Activated naive CD4-positive, alpha-beta T cell treated with anti-CD3 and anti-CD28 coated beads for 36 hours (primary cell): Measurements from ENCODE around the gene ABCA7. TPM values are rescaled to one million over a fixed set of nuclear protein-coding genes. Genes with fewer than 3 reads are reported as not detected.
"Not testable (repeated sequence)": the region's sequence is repeated elsewhere in the genome, so short reads cannot be mapped to it uniquely, and the experiment has no call there.

Source experiments
- CTCF ChIA-PET: fragments of 350-600 bp; sonication (Branson Sonifier 250); formaldehyde crosslinking; loops from one replicate; lab custom pipeline; 2021; ENCODE audit warnings: antibody characterized with exemption; lab: Charles Lee
- DNase-seq: peaks from one replicate; pipeline ENCODE4 v3.0.0-alpha.2; 2020
- H3K27ac Mint-ChIP-seq: one replicate; pipeline ENCODE4 v1.8.0; 2021; ENCODE audit warnings: mild to moderate bottlenecking, mixed read lengths
- H3K27me3 Mint-ChIP-seq: one replicate; pipeline ENCODE4 v1.8.0; 2021; ENCODE audit warnings: low read depth, mixed read lengths
- H3K36me3 Mint-ChIP-seq: one replicate; pipeline ENCODE4 v1.8.0; 2021; ENCODE audit warnings: low read depth, mixed read lengths
- H3K4me1 Mint-ChIP-seq: one replicate; pipeline ENCODE4 v1.8.0; 2021; ENCODE audit warnings: low read depth, mixed read lengths
- H3K4me3 Mint-ChIP-seq: one replicate; pipeline ENCODE4 v1.8.0; 2021; ENCODE audit warnings: mild to moderate bottlenecking, moderate library complexity, mixed read lengths
- H3K9me3 Mint-ChIP-seq: one replicate; pipeline ENCODE4 v1.8.0; 2021; ENCODE audit warnings: mixed read lengths
- intact Hi-C: fragments of 100-400 bp; cut with micrococcal nuclease; formaldehyde crosslinking; loops from one replicate; pipeline ENCODE4 v1.15.1; 2023
- total RNA-seq, 2 experiments: library from RNA; stranded (reverse); gene quantifications; one replicate each; pipeline ENCODE4 v1.2.3, GENCODE V29; 2021

The ABCA7 gene
- total RNA-seq, 2 experiments from 2014 or later = 24.4 to 30.1 TPM

DNA sequence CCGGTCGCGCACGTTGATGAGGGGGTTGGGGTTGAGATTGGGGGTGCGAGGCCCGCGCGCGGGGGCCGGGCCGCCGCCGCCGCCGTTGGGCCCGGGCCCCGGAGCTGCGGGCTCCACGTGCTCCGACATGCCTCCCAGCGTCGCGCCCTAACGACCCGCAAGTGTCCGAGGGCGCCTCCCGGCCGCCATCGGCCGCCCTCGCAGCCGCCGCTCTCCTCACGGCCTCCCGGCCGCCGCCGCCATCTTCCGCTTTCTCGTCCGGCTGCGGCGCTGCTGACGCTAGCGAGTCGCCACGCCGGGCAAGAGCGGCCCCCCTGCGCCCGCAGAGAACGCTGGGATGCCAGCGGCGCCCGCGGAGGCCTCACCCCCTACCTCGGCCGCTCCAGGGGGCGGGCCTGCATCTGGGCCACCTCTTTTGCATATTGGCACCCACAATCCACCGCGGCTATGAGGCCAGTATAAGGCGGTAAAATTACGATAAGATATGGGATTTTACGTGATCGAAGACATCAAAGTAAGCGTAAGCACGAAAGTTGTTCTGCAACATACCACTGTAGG is 19.0 kb upstream of the ABCA7 start, which contains the start of gene TMEM259:
TMEM259 (minus strand) TSS at position 256 of the 558 bp plus-strand sequence; CDS start at position 129, 127 bp downstream.
- H3K4me3 Mint-ChIP-seq = peak within 1 kb of the TSS; percentile 95
- H3K27me3 Mint-ChIP-seq = no peaks in the 10 kb centered on the region
- intact Hi-C loops = loop anchor here (1.0 to 10.0 kb wide), 12 partner anchors 19 to 384 kb away; partner anchors contain the start of genes ABCA7, ATP5F1D, DAZAP1 and GAMT
- H3K36me3 Mint-ChIP-seq = peaks cover 3% of the 10 kb centered on the region
- peak; percentile 98 for DNase-seq
- peaks cover 41% of the 10 kb centered on the region for H3K4me1 Mint-ChIP-seq
- H3K9me3 Mint-ChIP-seq = no peaks in the 10 kb centered on the region
- H3K27ac Mint-ChIP-seq = peak within 1 kb of the TSS; percentile 98
- CTCF ChIA-PET = interaction anchor here (0.9 to 1.0 kb wide), 3 partner anchors 22 to 224 kb away, joined by 3 read pairs; no protein-coding TSS in a partner anchor

DNA sequence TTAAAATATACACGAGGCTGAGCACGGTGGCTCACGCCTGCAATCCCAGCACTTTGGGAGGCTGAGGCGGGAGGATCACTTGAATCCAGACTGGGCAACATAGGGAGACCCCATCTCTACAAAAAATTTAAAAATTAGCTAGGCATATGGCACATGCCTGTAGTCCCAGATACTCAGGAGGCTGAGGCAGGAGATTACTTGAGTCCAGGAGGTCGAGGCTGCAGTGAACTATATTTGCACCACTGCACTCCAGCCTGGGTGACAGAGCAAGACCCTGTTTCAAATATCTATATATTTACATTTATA is 16.1 kb upstream of the ABCA7 start:
- H3K4me3 Mint-ChIP-seq, H3K9me3 Mint-ChIP-seq, CTCF ChIA-PET, DNase-seq, H3K36me3 Mint-ChIP-seq, H3K27me3 Mint-ChIP-seq, H3K27ac Mint-ChIP-seq: not testable (repeated sequence)
- intact Hi-C loops = loop anchor here (5.0 to 10.0 kb wide), 3 partner anchors 168 to 381 kb away; partner anchors contain the start of genes DAZAP1, GAMT and RNF126
- H3K4me1 Mint-ChIP-seq = peaks cover 18% of the 10 kb centered on the region

DNA sequence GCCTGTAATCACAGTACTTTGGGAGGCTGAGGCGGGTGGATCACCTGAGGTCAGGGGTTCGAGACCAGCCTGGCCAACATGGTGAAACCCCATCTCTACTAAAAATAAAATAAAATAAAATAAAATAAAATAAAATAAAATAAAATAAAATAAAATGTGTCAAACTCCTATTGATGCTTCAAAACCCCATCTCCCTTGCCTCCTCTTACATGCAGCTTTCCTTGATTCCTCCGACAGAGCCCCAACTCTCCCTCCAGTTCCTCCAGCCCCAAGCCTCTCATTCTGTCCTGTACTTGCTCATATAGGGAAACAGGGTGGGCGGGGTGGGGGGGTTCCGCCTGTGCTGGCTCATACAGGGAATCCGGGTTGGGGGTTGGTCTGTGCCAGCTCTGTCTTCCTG is 14.8 kb upstream of the ABCA7 start:
- Mint-ChIP-seq H3K4me1 (peaks cover 15% of the 10 kb centered on the region), H3K4me3 (peak overlapping the region; percentile 36)
- H3K27me3 Mint-ChIP-seq, CTCF ChIA-PET, H3K36me3 Mint-ChIP-seq, H3K27ac Mint-ChIP-seq, H3K9me3 Mint-ChIP-seq, DNase-seq: not testable (repeated sequence)
- intact Hi-C loops = loop anchor here (10.0 kb wide), 1 partner anchor 380 kb away; the partner anchor contains the start of genes DAZAP1 and GAMT

DNA sequence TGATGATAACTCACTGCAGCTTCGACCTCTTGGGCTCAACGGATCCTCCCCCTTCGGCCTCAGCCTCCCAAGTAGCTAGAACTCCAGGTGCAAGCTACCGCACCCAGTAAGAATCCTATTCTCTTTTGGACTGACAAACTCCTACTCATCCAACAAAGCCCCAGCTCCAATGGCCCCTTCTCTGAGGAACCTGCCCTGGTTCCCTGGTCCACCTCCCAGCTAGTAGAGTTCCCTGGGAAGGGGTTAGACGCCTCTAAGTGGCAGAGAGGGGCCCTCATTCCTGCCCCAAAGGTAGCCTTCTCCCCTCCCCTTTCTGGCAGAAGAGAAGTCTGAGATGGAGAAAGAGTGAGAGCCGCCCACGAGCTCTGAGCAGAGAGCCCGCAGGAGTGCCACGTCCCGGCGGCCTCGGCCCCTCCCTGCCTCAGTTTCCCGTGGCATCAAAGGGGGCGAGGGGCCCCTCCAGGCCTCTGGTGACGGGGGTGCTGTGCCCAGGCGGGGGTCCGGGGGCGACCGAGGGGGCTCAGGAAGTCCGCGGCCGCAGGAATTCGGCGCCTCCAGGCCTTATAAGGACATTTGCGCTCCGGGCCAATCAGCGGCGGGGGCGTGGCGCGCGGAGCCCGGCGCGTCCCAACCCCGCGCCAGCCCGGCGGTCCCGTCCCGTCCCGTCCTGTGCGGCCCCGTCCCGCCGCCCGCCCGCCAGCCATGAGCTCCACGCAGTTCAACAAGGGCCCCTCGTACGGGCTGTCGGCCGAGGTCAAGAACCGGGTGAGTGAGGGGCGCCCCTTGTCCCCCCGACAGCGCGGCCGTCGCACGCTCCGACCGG is 13.7 kb upstream of the ABCA7 start, which contains the start of gene CNN2:
CNN2 (plus strand) TSS at position 649 of the 823 bp plus-strand sequence; CDS start at position 703, 54 bp downstream.
- peak; percentile 76 for DNase-seq
- Mint-ChIP-seq H3K4me1 (peaks cover 23% of the 10 kb centered on the region), H3K4me3 (peak within 1 kb of the TSS; percentile 89), H3K36me3 (peaks cover 6% of the 10 kb centered on the region), H3K9me3 (no peaks in the 10 kb centered on the region), H3K27ac (peak within 1 kb of the TSS; percentile 89), H3K27me3 (no peaks in the 10 kb centered on the region)
- CTCF ChIA-PET = interaction anchor here (1.4 kb wide), 1 partner anchor 218 kb away, joined by 3 read pairs; no protein-coding TSS in a partner anchor
- intact Hi-C loops = loop anchor here (1.0 to 10.0 kb wide), 2 partner anchors 14 to 379 kb away; partner anchors contain the start of genes ABCA7, DAZAP1 and GAMT

DNA sequence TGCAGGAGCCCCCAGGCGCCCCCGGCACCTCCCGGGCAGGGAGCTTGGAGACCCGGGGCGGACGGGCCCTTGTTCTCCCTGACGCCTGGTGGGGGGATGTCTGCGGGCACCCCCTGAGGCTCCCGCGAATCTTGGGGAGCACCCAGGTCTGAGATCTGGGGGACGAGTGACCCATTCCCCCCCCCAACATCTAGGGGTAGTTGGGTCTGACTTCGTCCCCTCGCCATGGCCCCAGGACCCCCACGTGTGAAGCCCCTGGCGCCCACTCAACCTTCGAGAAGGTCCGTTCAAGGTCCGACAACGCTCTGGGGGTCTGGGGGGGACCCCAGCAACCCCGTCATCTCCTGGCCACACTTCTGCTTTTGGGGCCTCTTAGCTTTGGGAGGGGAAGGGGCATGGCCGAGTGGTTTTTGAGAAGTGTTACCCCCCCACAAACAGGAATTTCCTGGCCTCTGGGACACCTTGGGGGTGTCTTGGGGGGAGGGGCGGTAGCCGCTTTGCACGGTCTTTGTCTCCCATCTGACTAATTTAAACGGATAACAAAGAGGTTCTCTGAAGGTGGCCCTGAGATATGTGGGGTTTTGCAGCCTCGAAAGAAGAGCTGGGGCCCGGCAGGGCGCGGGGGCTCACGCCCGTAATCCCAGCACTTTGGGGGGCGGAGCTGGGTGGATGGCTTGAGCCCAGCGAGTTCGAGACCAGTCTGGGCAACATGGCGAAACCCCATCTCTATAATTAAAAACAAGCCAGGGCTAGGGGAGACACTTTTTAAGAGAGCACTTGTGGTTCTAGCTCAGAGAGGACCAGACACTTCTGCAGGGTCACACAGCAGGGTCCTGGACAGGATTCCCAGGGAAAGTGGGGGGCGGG is 12.9 kb upstream of the ABCA7 start:
- peaks cover 20% of the 10 kb centered on the region for H3K4me1 Mint-ChIP-seq
- peaks cover 6% of the 10 kb centered on the region for H3K36me3 Mint-ChIP-seq
- intact Hi-C loops = loop anchor here (1.0 to 10.0 kb wide), 2 partner anchors 13 to 378 kb away; partner anchors contain the start of genes ABCA7, DAZAP1 and GAMT
- no peaks in the 10 kb centered on the region for H3K9me3 Mint-ChIP-seq
- H3K4me3 Mint-ChIP-seq = peak overlapping the region; percentile 89
- DNase-seq = peak; percentile 47
- CTCF ChIA-PET = interaction anchor here (0.7 to 1.4 kb wide), 2 partner anchors 72 to 217 kb away, joined by 3 to 4 read pairs; no protein-coding TSS in a partner anchor
- peak overlapping the region; percentile 87 for H3K27ac Mint-ChIP-seq
- H3K27me3 Mint-ChIP-seq = no peaks in the 10 kb centered on the region

DNA sequence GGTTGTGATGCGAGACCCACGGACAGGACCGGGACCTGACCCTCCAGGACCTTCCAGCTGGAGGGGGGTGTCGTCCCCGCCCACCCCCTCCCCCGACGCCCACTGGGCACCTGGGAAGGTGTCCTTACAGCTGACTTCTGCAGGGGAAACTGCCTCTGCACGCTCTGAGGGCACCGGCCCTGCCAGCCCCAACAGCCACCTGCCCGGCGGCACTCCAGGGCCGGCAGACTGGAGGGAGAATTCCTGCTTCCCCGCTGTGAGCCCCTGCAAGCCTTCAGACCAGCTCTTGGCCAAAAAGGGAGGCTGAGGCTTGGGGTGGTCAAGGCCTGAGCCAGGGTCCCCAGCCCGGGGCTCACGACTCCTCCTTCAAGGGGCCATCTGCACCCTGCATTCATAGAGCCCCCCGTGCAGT is 12.3 kb upstream of the ABCA7 start:
- intact Hi-C loops = loop anchor here (10.0 kb wide), 1 partner anchor 377 kb away; the partner anchor contains the start of genes DAZAP1 and GAMT
- Mint-ChIP-seq H3K27ac (peak overlapping the region; percentile 76), H3K4me3 (peak overlapping the region; percentile 89), H3K4me1 (peaks cover 20% of the 10 kb centered on the region), H3K36me3 (peaks cover 13% of the 10 kb centered on the region), H3K27me3 (no peaks in the 10 kb centered on the region), H3K9me3 (no peaks in the 10 kb centered on the region)
- no peak for DNase-seq
- CTCF ChIA-PET = interaction anchor here (0.6 kb wide), 1 partner anchor 956 kb away, joined by 6 read pairs; no protein-coding TSS in a partner anchor

DNA sequence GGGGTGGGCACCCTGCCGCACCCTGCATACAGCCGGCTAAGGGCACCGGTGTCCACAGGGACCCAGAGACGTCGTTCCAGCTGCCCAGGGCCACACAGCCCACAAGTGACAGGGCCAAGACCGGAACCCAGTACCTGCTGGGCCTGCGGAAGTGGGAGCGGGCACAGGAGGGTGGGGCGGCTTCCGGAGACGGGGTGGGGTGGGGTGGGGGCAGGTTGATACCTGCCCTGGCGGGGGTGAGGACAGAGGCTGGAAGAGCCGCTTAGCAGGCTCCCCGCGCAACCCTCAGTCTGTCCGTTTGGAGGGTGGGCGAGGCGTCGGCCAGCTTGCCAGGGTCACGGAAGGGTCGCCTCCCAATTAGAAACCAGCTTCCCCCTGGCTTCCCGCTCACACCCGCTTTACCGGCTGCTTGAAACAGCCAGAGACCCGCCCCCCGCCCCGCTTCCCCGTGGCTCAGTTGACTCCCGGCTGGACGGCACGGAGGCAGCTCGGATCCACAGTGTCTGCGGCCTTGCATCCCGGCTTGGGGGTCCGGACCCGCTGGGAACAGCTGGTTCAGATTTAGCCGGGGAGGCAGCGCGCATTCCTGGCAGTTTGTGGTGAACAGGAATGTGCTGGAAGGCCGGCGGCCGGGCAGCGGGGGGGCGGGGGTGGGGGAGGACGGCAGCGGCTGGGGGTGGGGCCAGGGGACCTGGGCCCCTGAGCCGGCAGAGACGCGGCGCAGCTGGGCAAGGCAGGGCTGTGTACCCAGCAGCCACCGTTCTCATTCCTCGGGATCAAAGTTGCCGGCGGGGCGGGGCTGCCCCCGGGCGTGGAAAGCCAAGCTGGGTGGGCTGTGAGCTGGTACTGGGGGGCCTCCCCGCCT is 11.6 kb upstream of the ABCA7 start:
- CTCF ChIA-PET = interaction anchor here (0.6 to 1.1 kb wide), 6 partner anchors 37 to 956 kb away, joined by 3 to 6 read pairs (median 3); no protein-coding TSS in a partner anchor
- Mint-ChIP-seq H3K27ac (peak overlapping the region; percentile 76), H3K9me3 (no peaks in the 10 kb centered on the region), H3K4me3 (peak overlapping the region; percentile 89), H3K4me1 (peaks cover 24% of the 10 kb centered on the region), H3K36me3 (peaks cover 18% of the 10 kb centered on the region), H3K27me3 (no peaks in the 10 kb centered on the region)
- intact Hi-C loops = loop anchor here (10.0 kb wide), 1 partner anchor 377 kb away; the partner anchor contains the start of genes DAZAP1 and GAMT
- DNase-seq = peak; percentile 69

DNA sequence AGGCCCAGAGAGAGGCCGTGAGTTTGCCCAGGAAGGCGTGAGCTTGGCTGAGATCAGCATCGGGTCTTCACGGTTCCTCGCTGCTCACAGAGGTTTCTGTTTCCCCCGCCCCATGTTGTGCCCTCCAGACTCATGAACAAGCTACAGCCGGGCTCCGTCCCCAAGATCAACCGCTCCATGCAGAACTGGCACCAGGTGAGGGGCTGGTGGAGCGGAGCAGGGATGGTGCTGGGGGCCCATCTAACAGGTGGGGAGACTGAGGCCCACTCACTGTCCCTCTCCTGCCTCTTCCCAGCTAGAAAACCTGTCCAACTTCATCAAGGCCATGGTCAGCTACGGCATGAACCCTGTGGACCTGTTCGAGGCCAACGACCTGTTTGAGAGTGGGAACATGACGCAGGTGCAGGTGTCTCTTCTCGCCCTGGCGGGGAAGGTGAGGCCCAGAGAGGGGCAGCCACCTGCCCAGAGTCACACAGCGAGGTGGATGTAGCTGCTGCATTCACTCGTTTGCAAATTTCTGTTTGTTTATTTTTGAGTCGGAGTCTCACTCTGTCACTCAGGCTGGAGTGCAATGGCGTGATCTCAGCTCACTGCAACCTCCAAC is 7.5 kb upstream of the ABCA7 start:
- no peak overlapping the region for H3K4me3 Mint-ChIP-seq
- H3K4me1 Mint-ChIP-seq = peaks cover 28% of the 10 kb centered on the region
- no peaks in the 10 kb centered on the region for H3K9me3 Mint-ChIP-seq
- DNase-seq = no peak
- no peaks in the 10 kb centered on the region for H3K27me3 Mint-ChIP-seq
- no peak overlapping the region for H3K27ac Mint-ChIP-seq
- intact Hi-C loops = no loop called here
- peaks cover 35% of the 10 kb centered on the region for H3K36me3 Mint-ChIP-seq
- CTCF ChIA-PET = interaction anchor here (0.5 to 0.7 kb wide), 2 partner anchors 140 to 249 kb away, joined by 3 read pairs; partner anchors contain the start of gene MED16

DNA sequence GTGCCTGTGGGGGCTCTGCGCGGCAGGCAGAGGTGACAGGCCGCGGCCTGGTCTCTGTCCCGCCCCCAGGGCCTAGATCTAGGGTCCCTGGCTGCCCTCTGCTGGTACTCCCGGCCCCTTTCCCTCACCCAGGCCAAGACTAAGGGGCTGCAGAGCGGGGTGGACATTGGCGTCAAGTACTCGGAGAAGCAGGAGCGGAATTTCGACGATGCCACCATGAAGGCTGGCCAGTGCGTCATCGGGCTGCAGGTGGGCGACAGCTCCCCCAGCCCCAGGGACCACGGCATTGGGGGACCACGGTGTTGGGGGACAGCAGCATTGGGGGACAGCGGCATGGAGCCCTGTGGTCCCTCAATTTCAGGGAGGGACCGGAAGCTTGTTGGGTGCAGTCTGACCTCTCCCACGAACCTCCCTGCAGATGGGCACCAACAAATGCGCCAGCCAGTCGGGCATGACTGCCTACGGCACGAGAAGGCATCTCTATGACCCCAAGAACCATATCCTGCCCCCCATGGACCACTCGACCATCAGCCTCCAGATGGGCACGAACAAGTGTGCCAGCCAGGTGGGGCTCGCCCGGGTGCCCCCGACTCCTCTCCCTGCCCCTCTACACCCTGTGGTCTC is 3.8 kb upstream of the ABCA7 start:
- intact Hi-C loops = no loop called here
- Mint-ChIP-seq H3K4me3 (no peak overlapping the region), H3K4me1 (peaks cover 39% of the 10 kb centered on the region), H3K36me3 (peaks cover 41% of the 10 kb centered on the region), H3K27ac (no peak overlapping the region), H3K27me3 (no peaks in the 10 kb centered on the region), H3K9me3 (no peaks in the 10 kb centered on the region)
- CTCF ChIA-PET = no interaction called here
- DNase-seq = no peak

DNA sequence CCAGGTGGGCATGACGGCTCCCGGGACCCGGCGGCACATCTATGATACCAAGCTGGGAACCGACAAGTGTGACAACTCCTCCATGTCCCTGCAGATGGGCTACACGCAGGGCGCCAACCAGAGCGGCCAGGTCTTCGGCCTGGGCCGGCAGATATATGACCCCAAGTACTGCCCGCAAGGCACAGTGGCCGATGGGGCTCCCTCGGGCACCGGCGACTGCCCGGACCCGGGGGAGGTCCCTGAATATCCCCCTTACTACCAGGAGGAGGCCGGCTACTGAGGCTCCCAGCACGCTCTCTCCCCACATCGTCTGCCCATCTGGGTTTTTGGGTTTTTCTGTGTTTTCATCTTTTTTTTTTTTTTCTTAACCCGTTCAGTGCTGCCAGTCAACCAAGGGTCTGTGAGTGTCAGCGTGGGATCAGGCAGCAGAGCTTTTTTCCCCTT is 2.3 kb upstream of the ABCA7 start:
- peak overlapping the region; percentile 94 for H3K4me3 Mint-ChIP-seq
- H3K27ac Mint-ChIP-seq = peak overlapping the region; percentile 78
- no peaks in the 10 kb centered on the region for H3K9me3 Mint-ChIP-seq
- DNase-seq = no peak
- H3K36me3 Mint-ChIP-seq = peaks cover 34% of the 10 kb centered on the region
- intact Hi-C loops = loop anchor here (2.0 kb wide), 2 partner anchors 31 to 39 kb away; no protein-coding TSS in a partner anchor
- CTCF ChIA-PET = interaction anchor here (0.7 kb wide), 1 partner anchor 30 kb away, joined by 3 read pairs; no protein-coding TSS in a partner anchor
- H3K4me1 Mint-ChIP-seq = peaks cover 47% of the 10 kb centered on the region
- H3K27me3 Mint-ChIP-seq = no peaks in the 10 kb centered on the region
